RWPE2 (cell line): ENCODE measurements around the gene CLBA1.
A peak's percentile ranks its signal among the peaks of the same experiment; 100 is the strongest.
"Not testable (repeated sequence)": the region's sequence is repeated elsewhere in the genome, so short reads cannot be mapped to it uniquely, and the experiment has no call there.

ENCODE experiments used
- ATAC-seq: fragments of 200-7000 bp; cut with Tn5 transposase; 3 replicates; pipeline ENCODE4 v1.9.1; 2021; ENCODE audit warnings: low read depth
- DNase-seq: peaks from one replicate; pipeline ENCODE4 v3.0.0-alpha.2; 2020; ENCODE audit warnings: low spot score
- H3K27ac ChIP-seq: fragments of 450-650 bp; 2 replicates; pipeline ENCODE4 v1.5.1; 2017; ENCODE audit warnings: mild to moderate bottlenecking; ENCODE audit not compliant: poor library complexity, severe bottlenecking
- H3K27me3 ChIP-seq: fragments of 250-450 bp; sonication (Bioruptor Pico); 2 replicates; pipeline ENCODE4 v1.5.1; 2021; ENCODE audit warnings: mild to moderate bottlenecking, moderate library complexity; ENCODE audit not compliant: insufficient read depth, poor library complexity, severe bottlenecking
- H3K36me3 ChIP-seq: fragments of 250-450 bp; sonication (Bioruptor Pico); 2 replicates; pipeline ENCODE4 v1.5.1; 2020; ENCODE audit warnings: low read depth, mild to moderate bottlenecking, moderate library complexity
- H3K4me1 ChIP-seq: fragments of 250-450 bp; sonication (Bioruptor Pico); 2 replicates; pipeline ENCODE4 v1.5.1; 2021; ENCODE audit warnings: mild to moderate bottlenecking, moderate library complexity; ENCODE audit not compliant: insufficient read depth, poor library complexity, severe bottlenecking
- H3K4me3 ChIP-seq: fragments of 250-450 bp; sonication (Bioruptor Pico); 2 replicates; pipeline ENCODE4 v1.5.1; 2021; ENCODE audit warnings: mild to moderate bottlenecking, moderate library complexity; ENCODE audit not compliant: severe bottlenecking
- H3K9me3 ChIP-seq: fragments of 250-450 bp; sonication (Bioruptor Pico); 2 replicates; pipeline ENCODE4 v1.5.1; 2021; ENCODE audit warnings: mild to moderate bottlenecking, moderate library complexity; ENCODE audit not compliant: severe bottlenecking
- TF ChIP-seq, protein P1 (sequence below): fragments of 450-650 bp; IDR thresholded peaks from one replicate; pipeline ENCODE4 v1.5.1; 2017; ENCODE audit warnings: mild to moderate bottlenecking, moderate library complexity; ENCODE audit not compliant: poor library complexity, severe bottlenecking

Gene CLBA1

DNA sequence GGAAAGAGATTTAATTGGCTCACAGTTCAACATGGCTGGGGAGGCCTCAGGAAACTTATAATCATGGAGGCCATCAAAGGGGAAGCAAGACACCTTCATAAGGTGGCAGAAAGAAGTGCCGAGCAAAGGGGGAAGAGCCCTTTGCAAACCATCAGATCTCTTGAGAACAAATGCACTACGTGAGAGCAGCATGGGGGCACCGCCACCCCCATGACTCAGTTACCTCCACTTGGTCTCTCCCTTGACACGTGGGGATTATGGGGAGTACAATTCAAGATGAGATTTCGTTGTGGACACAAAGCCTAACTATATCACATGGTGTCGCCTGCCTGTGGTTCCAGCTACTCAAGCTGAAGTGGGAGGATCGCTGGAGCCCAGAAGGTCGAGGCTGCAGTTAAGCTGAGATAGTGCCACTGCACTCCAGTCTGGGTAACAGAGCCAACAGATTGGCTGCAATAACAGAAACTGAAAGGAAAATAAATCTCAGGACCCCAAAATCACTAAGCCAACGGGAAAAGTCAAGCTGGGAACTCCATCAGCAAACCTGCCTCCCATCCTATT lies 45.3 kb downstream of the CLBA1 start:
- Histone ChIP-seq H3K4me3 (no peak overlapping the region), H3K27me3 (no peaks in the 10 kb centered on the region), H3K36me3 (no peaks in the 10 kb centered on the region), H3K9me3 (no peaks in the 10 kb centered on the region), H3K4me1 (peaks cover 39% of the 10 kb centered on the region), H3K27ac (peak overlapping the region; percentile 100)
- TF ChIP-seq, protein P1, sequence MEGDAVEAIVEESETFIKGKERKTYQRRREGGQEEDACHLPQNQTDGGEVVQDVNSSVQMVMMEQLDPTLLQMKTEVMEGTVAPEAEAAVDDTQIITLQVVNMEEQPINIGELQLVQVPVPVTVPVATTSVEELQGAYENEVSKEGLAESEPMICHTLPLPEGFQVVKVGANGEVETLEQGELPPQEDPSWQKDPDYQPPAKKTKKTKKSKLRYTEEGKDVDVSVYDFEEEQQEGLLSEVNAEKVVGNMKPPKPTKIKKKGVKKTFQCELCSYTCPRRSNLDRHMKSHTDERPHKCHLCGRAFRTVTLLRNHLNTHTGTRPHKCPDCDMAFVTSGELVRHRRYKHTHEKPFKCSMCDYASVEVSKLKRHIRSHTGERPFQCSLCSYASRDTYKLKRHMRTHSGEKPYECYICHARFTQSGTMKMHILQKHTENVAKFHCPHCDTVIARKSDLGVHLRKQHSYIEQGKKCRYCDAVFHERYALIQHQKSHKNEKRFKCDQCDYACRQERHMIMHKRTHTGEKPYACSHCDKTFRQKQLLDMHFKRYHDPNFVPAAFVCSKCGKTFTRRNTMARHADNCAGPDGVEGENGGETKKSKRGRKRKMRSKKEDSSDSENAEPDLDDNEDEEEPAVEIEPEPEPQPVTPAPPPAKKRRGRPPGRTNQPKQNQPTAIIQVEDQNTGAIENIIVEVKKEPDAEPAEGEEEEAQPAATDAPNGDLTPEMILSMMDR = no peak
- DNase-seq (no peak), ATAC-seq (no peak)

DNA sequence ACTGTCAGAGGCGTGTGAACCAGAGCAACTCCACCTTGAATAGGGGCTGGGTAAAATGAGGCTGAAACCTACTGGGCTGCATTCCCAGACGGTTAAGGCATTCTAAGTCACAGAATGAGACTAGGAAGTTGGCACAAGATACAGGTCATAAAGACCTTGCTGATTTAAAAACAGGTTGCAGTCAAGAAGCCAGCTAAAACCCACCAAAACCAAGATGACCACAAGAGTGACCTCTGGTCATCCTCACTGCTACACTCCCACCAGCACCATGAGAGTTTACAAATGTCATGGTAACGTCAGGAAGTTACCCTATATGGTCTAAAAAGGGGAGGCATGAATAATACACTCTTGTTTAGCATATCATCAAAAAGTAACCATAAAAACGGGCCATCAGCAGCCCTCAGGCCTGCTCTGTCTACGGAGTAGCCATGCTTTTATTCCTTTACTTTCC lies 46.9 kb downstream of the CLBA1 start:
- H3K9me3 ChIP-seq, DNase-seq, H3K36me3 ChIP-seq, H3K27me3 ChIP-seq: not testable (repeated sequence)
- Histone ChIP-seq H3K27ac (peak overlapping the region; percentile 100), H3K4me3 (peak overlapping the region; percentile 32), H3K4me1 (peaks cover 31% of the 10 kb centered on the region)
- peak; percentile 44 for ATAC-seq

DNA sequence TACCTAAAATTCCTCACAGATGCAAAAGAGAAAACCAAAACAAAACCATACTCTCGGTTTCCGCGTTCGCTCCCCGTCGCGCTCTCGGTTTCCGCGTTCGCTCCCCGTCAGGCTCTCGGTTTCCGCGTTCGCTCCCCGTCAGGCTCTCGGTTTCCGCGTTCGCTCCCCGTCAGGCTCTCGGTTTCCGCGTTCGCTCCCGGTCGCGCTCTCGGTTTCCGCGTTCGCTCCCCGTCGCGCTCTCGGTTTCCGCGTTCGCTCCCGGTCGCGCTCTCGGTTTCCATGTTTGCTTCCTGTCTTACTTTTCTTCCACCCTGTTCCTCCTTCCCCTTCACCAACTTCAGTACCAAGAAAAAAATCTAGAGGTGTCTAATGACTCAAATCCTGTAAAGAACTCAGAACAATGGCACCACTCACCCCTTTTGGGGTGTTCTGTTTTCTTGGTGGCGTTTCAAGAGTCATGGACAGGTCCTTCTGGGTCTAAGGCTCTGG lies 47.9 kb downstream of the CLBA1 start:
- not testable (repeated sequence) for H3K9me3 ChIP-seq, H3K27me3 ChIP-seq, ATAC-seq, H3K36me3 ChIP-seq, DNase-seq
- peak overlapping the region; percentile 32 for H3K4me3 ChIP-seq
- H3K4me1 ChIP-seq = peaks cover 21% of the 10 kb centered on the region
- peak overlapping the region; percentile 100 for H3K27ac ChIP-seq

DNA sequence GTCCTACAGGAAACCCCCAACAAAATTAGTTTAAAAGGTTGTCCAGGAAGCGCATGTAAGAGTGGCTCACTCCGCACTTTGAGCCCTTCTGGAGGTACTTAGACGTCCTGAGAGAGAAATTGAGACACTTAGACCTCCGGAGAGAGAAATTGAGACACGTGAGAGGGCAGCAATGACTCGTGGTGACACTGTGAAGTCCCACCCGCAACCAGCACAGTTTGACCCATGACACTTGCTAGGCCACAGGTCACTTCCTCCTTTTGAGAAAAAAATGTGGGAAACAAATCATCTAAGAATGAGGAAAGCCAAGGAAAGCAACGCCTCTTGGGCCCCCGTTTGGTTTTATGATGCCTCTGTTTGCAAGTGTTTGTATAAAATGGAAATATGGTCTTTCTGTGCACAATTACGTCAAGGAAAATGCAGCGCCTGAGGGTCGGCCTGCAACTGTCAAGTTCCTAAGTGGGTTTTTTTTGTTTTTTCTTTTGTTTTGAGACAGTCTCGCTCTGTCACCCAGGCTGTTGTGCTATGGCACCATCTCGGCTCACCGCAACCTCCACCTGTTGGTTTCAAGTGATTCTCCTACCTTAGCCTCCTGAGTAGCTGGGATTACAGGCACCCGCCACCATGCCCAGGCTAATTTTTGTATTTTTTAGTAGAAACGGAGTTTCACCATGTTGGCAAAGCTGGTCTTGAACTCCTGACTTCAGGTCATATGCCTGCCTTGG lies 48.9 kb downstream of the CLBA1 start:
- no peaks in the 10 kb centered on the region for H3K9me3 ChIP-seq
- H3K4me1 ChIP-seq = peaks cover 17% of the 10 kb centered on the region
- no peaks in the 10 kb centered on the region for H3K36me3 ChIP-seq
- no peak for DNase-seq
- TF ChIP-seq, protein P1 = no peak
- no peaks in the 10 kb centered on the region for H3K27me3 ChIP-seq
- peak overlapping the region; percentile 100 for H3K27ac ChIP-seq
- peak overlapping the region; percentile 32 for H3K4me3 ChIP-seq
- ATAC-seq = no peak

DNA sequence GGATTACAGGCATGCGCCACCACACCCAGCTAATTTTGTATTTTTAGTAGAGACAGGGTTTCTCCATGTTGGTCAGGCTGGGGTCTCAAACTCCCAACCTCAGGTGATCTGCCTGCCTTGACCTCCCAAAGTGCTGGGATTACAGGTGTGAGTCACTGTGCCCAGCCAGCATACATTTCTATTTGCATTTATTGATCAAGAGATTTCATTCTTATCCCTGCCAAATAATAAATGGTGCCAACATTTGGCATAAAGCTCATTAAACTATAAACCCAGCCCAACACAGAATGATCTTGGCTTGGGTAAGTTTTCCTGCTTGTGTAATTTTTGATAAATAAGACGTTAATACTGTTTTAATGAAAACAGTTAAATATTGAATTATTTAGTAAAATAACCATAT lies 50.0 kb downstream of the CLBA1 start:
- not testable (repeated sequence) for H3K9me3 ChIP-seq, ATAC-seq, H3K27me3 ChIP-seq, H3K4me3 ChIP-seq, DNase-seq, H3K36me3 ChIP-seq
- Histone ChIP-seq H3K4me1 (peaks cover 12% of the 10 kb centered on the region), H3K27ac (peak overlapping the region; percentile 6)

DNA sequence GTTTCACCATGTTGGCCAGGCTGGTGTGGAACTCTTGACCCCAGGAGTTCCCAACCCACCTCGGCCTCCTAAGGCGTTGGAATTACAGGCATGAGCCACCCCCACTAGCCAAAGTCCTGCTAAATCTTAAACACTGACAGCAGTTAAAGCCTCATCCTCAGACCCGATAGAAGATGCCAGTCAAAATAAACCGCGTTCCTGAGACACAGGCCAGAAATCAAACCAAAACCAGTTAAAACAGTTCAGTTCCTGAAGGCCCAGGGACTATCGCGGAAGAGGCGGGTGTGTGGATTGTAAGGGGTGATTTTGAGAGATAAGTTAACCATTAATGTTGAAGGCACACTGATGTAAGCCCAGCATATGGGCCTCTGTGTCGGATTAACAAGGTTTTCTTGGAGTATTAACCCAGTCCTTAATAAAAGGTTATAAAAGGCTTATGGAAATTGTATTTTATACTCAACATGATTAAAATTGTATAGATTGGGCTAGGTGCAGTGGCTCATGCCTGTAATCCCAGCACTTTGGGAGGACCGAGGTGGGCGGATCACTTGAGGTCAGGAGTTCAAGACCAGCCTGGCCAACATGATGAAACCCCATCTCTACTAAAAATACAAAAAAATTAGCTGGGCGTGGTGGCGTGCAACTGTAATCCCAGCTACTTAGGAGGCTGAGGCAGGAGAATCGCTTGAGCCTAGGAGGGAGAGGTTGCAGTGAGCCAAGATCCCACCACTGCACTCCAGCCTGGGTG lies 54.0 kb downstream of the CLBA1 start:
- no peaks in the 10 kb centered on the region for H3K27me3 ChIP-seq
- TF ChIP-seq, protein P1 = no peak
- ATAC-seq (no peak), DNase-seq (no peak)
- no peak overlapping the region for H3K27ac ChIP-seq
- peaks cover 12% of the 10 kb centered on the region for H3K4me1 ChIP-seq
- H3K9me3 ChIP-seq = no peaks in the 10 kb centered on the region
- no peak overlapping the region for H3K4me3 ChIP-seq
- H3K36me3 ChIP-seq = no peaks in the 10 kb centered on the region
